WTC11 (cell line): ENCODE data around the gene TMEM263. TPM values are rescaled to one million over a fixed set of nuclear protein-coding genes. Genes with fewer than 3 reads are reported as not detected.
A peak's percentile ranks its signal among the peaks of the same experiment; 100 is the strongest.

Source experiments
- CREB1 ChIP-seq: sonication (generic); formaldehyde crosslinking; IDR thresholded peaks from 2 replicates; pipeline ENCODE4 v1.8.0; 2023; ENCODE audit warnings: mild to moderate bottlenecking, missing genetic modification reagents
- CREM ChIP-seq: sonication (generic); formaldehyde crosslinking; IDR thresholded peaks from 2 replicates; pipeline ENCODE4 v1.8.1; 2022; ENCODE audit warnings: mild to moderate bottlenecking, missing genetic modification reagents, moderate library complexity
- ELF4 ChIP-seq: sonication (generic); formaldehyde crosslinking; IDR thresholded peaks from 2 replicates; pipeline ENCODE4 v1.8.1; 2022; ENCODE audit warnings: low read depth, mild to moderate bottlenecking, moderate library complexity, missing genetic modification reagents
- FOXJ3 ChIP-seq: sonication (generic); formaldehyde crosslinking; IDR thresholded peaks from 2 replicates; pipeline ENCODE4 v1.9.0; 2021; ENCODE audit warnings: missing genetic modification reagents, mild to moderate bottlenecking, borderline replicate concordance
- FOXP1 ChIP-seq: sonication (generic); formaldehyde crosslinking; IDR thresholded peaks from 2 replicates; pipeline ENCODE4 v1.8.0; 2022; ENCODE audit warnings: missing genetic modification reagents, mild to moderate bottlenecking, moderate library complexity, borderline replicate concordance
- GRHL2 ChIP-seq: fragments of 250-450 bp; sonication (Bioruptor Pico); IDR thresholded peaks from 2 replicates; pipeline ENCODE4 v1.8.0; 2022; ENCODE audit warnings: mild to moderate bottlenecking, moderate library complexity; ENCODE audit not compliant: insufficient replicate concordance, severe bottlenecking
- GTF2I ChIP-seq: fragments of 250-450 bp; sonication (Bioruptor Pico); conservative IDR thresholded peaks from 2 replicates; pipeline ENCODE4 v1.4.0; 2021; ENCODE audit warnings: mild to moderate bottlenecking
- HMGA2 ChIP-seq: fragments of 250-450 bp; sonication (Bioruptor Pico); IDR thresholded peaks from 2 replicates; pipeline ENCODE4 v1.4.0; 2021; ENCODE audit warnings: mild to moderate bottlenecking, moderate library complexity
- NFYB ChIP-seq: sonication (generic); formaldehyde crosslinking; conservative IDR thresholded peaks from 2 replicates; pipeline ENCODE4 v1.8.0; 2022; ENCODE audit warnings: low read depth, missing genetic modification reagents
- PRRX2 ChIP-seq: fragments of 250-450 bp; sonication (Bioruptor Pico); IDR thresholded peaks from 2 replicates; pipeline ENCODE4 v1.8.0; 2021; ENCODE audit warnings: mild to moderate bottlenecking
- SMAD3 ChIP-seq: sonication (generic); formaldehyde crosslinking; IDR thresholded peaks from 2 replicates; pipeline ENCODE4 v1.8.0; 2022; ENCODE audit warnings: missing genetic modification reagents, mild to moderate bottlenecking, borderline replicate concordance
- SMAD4 ChIP-seq: sonication (generic); formaldehyde crosslinking; IDR thresholded peaks from 2 replicates; pipeline ENCODE4 v1.8.0; 2022; ENCODE audit warnings: mild to moderate bottlenecking, missing genetic modification reagents
- SP1 ChIP-seq: sonication (generic); formaldehyde crosslinking; conservative IDR thresholded peaks from 2 replicates; pipeline ENCODE4 v1.8.1; 2022; ENCODE audit warnings: missing genetic modification reagents
- TCF7 ChIP-seq: sonication (generic); formaldehyde crosslinking; IDR thresholded peaks from 2 replicates; pipeline ENCODE4 v1.8.0; 2022; ENCODE audit warnings: mild to moderate bottlenecking, low read depth, missing genetic modification reagents, moderate library complexity
- TP53 ChIP-seq: sonication (generic); formaldehyde crosslinking; IDR thresholded peaks from 2 replicates; pipeline ENCODE4 v1.8.1; 2023; ENCODE audit warnings: mild to moderate bottlenecking, missing genetic modification reagents
- ZNF138 ChIP-seq: sonication (generic); formaldehyde crosslinking; conservative IDR thresholded peaks from 2 replicates; pipeline ENCODE4 v1.8.1; 2022; ENCODE audit warnings: mild to moderate bottlenecking, moderate library complexity, missing genetic modification reagents
- total RNA-seq: library from RNA; stranded (reverse); gene quantifications from 3 replicates; pipeline ENCODE4 v1.2.3, GENCODE V29; 2021
- TF ChIP-seq, protein P1 (sequence below): fragments of 250-450 bp; sonication (Bioruptor Pico); conservative IDR thresholded peaks from 2 replicates; pipeline ENCODE4 v1.9.0; 2021; ENCODE audit warnings: mild to moderate bottlenecking
- TF ChIP-seq, protein P2 (sequence below): sonication (generic); formaldehyde crosslinking; conservative IDR thresholded peaks from 2 replicates; pipeline ENCODE4 v1.8.1; 2022; ENCODE audit warnings: mild to moderate bottlenecking, missing genetic modification reagents
- TF ChIP-seq, protein P3 (sequence below): sonication (generic); formaldehyde crosslinking; IDR thresholded peaks from 2 replicates; pipeline ENCODE4 v1.8.1; 2023; ENCODE audit warnings: mild to moderate bottlenecking, missing genetic modification reagents, moderate library complexity
- TF ChIP-seq, protein P4 (sequence below): fragments of 250-450 bp; sonication (Bioruptor Pico); IDR thresholded peaks from 2 replicates; pipeline ENCODE4 v1.9.0; 2021; ENCODE audit warnings: mild to moderate bottlenecking
- TF ChIP-seq, protein P5 (sequence below): fragments of 250-450 bp; sonication (Bioruptor Pico); IDR thresholded peaks from 2 replicates; pipeline ENCODE4 v1.8.0; 2021; ENCODE audit warnings: mild to moderate bottlenecking
- TF ChIP-seq, protein P6 (sequence below): sonication (generic); formaldehyde crosslinking; IDR thresholded peaks from 2 replicates; pipeline ENCODE4 v1.8.1; 2022; ENCODE audit warnings: missing genetic modification reagents, borderline replicate concordance
- TF ChIP-seq, protein P7 (sequence below): fragments of 250-450 bp; sonication (Bioruptor Pico); IDR thresholded peaks from 2 replicates; pipeline ENCODE4 v1.9.0; 2021; ENCODE audit warnings: moderate library complexity, mild to moderate bottlenecking, inconsistent platforms, borderline replicate concordance
- TF ChIP-seq, protein P8 (sequence below): sonication (generic); formaldehyde crosslinking; IDR thresholded peaks from 2 replicates; pipeline ENCODE4 v1.8.0; 2022; ENCODE audit warnings: mild to moderate bottlenecking, missing genetic modification reagents
- TF ChIP-seq, protein P9 (sequence below): sonication (generic); formaldehyde crosslinking; IDR thresholded peaks from 2 replicates; pipeline ENCODE4 v1.8.1; 2023; ENCODE audit warnings: mild to moderate bottlenecking, moderate library complexity, missing genetic modification reagents

Gene TMEM263
- total RNA-seq, 1 experiment from 2014 or later: 18.0 TPM

DNA sequence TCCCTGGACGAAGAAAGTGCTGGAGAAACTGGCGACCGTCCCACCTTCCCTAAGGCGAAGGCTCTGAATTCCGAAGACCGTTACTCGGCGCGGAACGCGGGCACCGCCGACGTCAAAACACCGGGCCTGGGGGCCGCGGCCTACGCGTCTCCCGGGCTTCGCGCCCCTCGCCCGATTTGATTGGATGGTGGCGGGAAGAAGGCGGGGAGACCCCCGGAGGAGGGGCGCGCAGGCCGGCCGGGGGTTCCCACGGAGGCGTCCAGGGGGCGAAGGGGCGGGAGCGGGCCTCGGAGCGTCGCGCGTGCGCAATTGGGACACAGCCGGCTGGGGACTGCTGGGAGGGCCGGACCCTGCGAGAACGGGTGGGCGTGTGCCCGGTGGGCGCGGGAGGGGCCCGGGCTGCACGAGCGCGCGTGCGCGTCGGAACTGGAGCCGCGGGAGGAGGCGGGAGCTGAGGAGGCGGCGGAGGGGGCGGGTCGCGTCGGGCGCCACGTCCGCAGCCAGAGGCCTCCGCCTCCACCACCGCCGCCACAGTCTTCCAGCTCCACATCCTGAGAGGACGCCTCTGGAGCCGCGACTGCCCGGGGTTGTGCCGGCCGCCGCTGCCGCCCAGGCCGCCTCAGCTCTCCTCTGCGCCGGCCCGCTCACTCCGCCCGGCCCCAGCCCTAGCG is at the start of gene TMEM263 (continued):
- TF ChIP-seq ELF4 (CRISPR knock-in tag) (no peak), GRHL2 (CRISPR knock-in tag) (no peak), ZNF138 (CRISPR knock-in tag) (no peak), CREB1 (CRISPR knock-in tag) (no peak), SP1 (CRISPR knock-in tag) (peak; percentile 73), SMAD4 (no peak), SMAD3 (CRISPR knock-in tag) (peak; percentile 64; the same call in 1 of the 2 replicates), PRRX2 (CRISPR knock-in tag) (no peak), GTF2I (CRISPR knock-in tag) (no peak), NFYB (CRISPR knock-in tag) (peak; percentile 61), TP53 (CRISPR knock-in tag) (no peak), HMGA2 (CRISPR knock-in tag) (no peak), FOXJ3 (no peak), TCF7 (CRISPR knock-in tag) (no peak), FOXP1 (CRISPR knock-in tag) (peak; percentile 33), CREM (CRISPR knock-in tag) (no peak; the same call in 1 of the 2 replicates)
- TF ChIP-seq, protein P1, sequence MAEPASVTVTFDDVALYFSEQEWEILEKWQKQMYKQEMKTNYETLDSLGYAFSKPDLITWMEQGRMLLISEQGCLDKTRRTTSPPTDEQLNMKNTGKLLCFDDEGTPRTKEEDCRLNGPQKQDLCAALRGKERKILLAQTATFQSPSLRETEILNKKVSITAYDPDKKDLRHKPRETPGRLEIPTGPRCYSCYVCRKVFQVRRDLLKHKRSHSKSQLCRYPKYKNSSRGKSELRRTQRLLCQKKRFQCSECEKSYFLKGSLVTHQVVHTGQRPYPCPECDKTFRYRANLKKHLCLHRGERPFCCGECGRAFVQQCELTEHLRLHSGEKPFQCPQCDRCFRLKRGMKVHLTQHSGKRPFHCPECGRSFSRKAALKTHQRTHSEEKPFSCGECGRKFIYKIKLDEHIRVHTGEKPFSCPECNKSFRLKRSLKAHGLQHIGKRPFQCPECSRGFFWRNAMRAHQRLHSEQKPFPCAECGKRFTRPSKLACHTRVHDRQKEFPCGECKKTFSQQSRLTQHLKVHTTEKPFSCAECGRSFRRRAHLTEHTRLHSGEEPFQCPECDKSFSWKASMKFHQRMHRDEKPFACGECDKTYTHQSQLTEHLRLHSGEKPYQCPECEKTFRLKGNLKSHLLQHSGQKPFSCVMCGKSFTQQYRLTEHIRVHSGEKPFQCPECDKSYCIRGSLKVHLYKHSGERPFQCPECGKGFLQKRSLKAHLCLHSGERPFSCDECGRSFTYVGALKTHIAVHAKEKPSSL: no peak
- TF ChIP-seq, protein P2, sequence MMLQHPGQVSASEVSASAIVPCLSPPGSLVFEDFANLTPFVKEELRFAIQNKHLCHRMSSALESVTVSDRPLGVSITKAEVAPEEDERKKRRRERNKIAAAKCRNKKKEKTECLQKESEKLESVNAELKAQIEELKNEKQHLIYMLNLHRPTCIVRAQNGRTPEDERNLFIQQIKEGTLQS (CRISPR knock-in tag): no peak
- TF ChIP-seq, protein P3, sequence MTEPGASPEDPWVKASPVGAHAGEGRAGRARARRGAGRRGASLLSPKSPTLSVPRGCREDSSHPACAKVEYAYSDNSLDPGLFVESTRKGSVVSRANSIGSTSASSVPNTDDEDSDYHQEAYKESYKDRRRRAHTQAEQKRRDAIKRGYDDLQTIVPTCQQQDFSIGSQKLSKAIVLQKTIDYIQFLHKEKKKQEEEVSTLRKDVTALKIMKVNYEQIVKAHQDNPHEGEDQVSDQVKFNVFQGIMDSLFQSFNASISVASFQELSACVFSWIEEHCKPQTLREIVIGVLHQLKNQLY (CRISPR knock-in tag): no peak
- TF ChIP-seq, protein P4, sequence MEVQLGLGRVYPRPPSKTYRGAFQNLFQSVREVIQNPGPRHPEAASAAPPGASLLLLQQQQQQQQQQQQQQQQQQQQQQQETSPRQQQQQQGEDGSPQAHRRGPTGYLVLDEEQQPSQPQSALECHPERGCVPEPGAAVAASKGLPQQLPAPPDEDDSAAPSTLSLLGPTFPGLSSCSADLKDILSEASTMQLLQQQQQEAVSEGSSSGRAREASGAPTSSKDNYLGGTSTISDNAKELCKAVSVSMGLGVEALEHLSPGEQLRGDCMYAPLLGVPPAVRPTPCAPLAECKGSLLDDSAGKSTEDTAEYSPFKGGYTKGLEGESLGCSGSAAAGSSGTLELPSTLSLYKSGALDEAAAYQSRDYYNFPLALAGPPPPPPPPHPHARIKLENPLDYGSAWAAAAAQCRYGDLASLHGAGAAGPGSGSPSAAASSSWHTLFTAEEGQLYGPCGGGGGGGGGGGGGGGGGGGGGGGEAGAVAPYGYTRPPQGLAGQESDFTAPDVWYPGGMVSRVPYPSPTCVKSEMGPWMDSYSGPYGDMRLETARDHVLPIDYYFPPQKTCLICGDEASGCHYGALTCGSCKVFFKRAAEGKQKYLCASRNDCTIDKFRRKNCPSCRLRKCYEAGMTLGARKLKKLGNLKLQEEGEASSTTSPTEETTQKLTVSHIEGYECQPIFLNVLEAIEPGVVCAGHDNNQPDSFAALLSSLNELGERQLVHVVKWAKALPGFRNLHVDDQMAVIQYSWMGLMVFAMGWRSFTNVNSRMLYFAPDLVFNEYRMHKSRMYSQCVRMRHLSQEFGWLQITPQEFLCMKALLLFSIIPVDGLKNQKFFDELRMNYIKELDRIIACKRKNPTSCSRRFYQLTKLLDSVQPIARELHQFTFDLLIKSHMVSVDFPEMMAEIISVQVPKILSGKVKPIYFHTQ (CRISPR knock-in tag): no peak
- TF ChIP-seq, protein P5, sequence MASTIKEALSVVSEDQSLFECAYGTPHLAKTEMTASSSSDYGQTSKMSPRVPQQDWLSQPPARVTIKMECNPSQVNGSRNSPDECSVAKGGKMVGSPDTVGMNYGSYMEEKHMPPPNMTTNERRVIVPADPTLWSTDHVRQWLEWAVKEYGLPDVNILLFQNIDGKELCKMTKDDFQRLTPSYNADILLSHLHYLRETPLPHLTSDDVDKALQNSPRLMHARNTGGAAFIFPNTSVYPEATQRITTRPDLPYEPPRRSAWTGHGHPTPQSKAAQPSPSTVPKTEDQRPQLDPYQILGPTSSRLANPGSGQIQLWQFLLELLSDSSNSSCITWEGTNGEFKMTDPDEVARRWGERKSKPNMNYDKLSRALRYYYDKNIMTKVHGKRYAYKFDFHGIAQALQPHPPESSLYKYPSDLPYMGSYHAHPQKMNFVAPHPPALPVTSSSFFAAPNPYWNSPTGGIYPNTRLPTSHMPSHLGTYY: no peak
- TF ChIP-seq, protein P6, sequence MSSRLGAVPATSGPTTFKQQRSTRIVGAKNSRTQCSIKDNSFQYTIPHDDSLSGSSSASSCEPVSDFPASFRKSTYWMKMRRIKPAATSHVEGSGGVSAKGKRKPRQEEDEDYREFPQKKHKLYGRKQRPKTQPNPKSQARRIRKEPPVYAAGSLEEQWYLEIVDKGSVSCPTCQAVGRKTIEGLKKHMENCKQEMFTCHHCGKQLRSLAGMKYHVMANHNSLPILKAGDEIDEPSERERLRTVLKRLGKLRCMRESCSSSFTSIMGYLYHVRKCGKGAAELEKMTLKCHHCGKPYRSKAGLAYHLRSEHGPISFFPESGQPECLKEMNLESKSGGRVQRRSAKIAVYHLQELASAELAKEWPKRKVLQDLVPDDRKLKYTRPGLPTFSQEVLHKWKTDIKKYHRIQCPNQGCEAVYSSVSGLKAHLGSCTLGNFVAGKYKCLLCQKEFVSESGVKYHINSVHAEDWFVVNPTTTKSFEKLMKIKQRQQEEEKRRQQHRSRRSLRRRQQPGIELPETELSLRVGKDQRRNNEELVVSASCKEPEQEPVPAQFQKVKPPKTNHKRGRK (CRISPR knock-in tag): no peak
- TF ChIP-seq, protein P7, sequence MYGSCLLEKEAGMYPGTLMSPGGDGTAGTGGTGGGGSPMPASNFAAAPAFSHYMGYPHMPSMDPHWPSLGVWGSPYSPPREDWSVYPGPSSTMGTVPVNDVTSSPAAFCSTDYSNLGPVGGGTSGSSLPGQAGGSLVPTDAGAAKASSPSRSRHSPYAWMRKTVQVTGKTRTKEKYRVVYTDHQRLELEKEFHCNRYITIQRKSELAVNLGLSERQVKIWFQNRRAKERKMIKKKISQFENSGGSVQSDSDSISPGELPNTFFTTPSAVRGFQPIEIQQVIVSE: no peak
- TF ChIP-seq, protein P8, sequence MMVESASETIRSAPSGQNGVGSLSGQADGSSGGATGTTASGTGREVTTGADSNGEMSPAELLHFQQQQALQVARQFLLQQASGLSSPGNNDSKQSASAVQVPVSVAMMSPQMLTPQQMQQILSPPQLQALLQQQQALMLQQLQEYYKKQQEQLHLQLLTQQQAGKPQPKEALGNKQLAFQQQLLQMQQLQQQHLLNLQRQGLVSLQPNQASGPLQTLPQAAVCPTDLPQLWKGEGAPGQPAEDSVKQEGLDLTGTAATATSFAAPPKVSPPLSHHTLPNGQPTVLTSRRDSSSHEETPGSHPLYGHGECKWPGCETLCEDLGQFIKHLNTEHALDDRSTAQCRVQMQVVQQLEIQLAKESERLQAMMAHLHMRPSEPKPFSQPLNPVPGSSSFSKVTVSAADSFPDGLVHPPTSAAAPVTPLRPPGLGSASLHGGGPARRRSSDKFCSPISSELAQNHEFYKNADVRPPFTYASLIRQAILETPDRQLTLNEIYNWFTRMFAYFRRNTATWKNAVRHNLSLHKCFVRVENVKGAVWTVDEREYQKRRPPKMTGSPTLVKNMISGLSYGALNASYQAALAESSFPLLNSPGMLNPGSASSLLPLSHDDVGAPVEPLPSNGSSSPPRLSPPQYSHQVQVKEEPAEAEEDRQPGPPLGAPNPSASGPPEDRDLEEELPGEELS (CRISPR knock-in tag): peak; percentile 19; the same call in 1 of the 2 replicates
- TF ChIP-seq, protein P9, sequence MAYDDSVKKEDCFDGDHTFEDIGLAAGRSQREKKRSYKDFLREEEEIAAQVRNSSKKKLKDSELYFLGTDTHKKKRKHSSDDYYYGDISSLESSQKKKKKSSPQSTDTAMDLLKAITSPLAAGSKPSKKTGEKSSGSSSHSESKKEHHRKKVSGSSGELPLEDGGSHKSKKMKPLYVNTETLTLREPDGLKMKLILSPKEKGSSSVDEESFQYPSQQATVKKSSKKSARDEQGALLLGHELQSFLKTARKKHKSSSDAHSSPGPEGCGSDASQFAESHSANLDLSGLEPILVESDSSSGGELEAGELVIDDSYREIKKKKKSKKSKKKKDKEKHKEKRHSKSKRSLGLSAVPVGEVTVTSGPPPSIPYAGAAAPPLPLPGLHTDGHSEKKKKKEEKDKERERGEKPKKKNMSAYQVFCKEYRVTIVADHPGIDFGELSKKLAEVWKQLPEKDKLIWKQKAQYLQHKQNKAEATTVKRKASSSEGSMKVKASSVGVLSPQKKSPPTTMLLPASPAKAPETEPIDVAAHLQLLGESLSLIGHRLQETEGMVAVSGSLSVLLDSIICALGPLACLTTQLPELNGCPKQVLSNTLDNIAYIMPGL (CRISPR knock-in tag): peak; percentile 95; the same call in 1 of the 2 replicates
